IPS DF 6.9 (cell line): ENCODE data around the gene PLA2G4A.

Experiments used
- DNase-seq: peaks from one replicate; pipeline ENCODE4 v3.0.0-alpha.2; 2013; ENCODE audit warnings: low read depth, low spot score
- H3K27ac ChIP-seq: one replicate; pipeline ENCODE4 v1.5.1; 2013; ENCODE audit warnings: low read length, control low read depth
- H3K27me3 ChIP-seq: 2 replicates; pipeline ENCODE4 v1.6.1; 2013; ENCODE audit warnings: mild to moderate bottlenecking, low read length; ENCODE audit not compliant: control insufficient read depth, insufficient read depth
- H3K36me3 ChIP-seq: 2 replicates; pipeline ENCODE4 v1.6.1; 2013; ENCODE audit warnings: low read length; ENCODE audit not compliant: control insufficient read depth, insufficient read depth
- H3K4me1 ChIP-seq: 2 replicates; pipeline ENCODE4 v1.6.1; 2013; ENCODE audit warnings: low read length; ENCODE audit not compliant: control insufficient read depth, insufficient read depth
- H3K4me3 ChIP-seq: 2 replicates; pipeline ENCODE4 v1.5.1; 2013; ENCODE audit warnings: mild to moderate bottlenecking, low read length
- H3K9me3 ChIP-seq: 2 replicates; pipeline ENCODE4 v1.6.1; 2013; ENCODE audit warnings: low read length, inconsistent platforms; ENCODE audit not compliant: control insufficient read depth, insufficient read depth
- WGBS: extraction: QIAGEN DNeasy Blood & Tissue Kit; methylation state at CpG from one replicate; pipeline ENCODE4 v1.1.7; 2013; ENCODE audit warnings: mixed read lengths, missing lambda C conversion rate; ENCODE audit not compliant: insufficient read length, insufficient coverage; 5-methylcytosine and 5-hydroxymethylcytosine counted together

Gene PLA2G4A

GRCh38 chr1:186799689-186800054 lies 29.1 kb upstream of the PLA2G4A start:
- DNase-seq, result no peak

GRCh38 chr1:186802388-186802787 lies 26.4 kb upstream of the PLA2G4A start:
- no peaks in the 10 kb centered on the region for H3K4me1 ChIP-seq
- no peaks in the 10 kb centered on the region for H3K27me3 ChIP-seq
- no CpG with 5 or more reads among the region's 1 CpG for WGBS
- no peak overlapping the region for H3K4me3 ChIP-seq
- no peaks in the 10 kb centered on the region for H3K36me3 ChIP-seq
- H3K9me3 ChIP-seq, result no peaks in the 10 kb centered on the region
- DNase-seq, result no peak
- H3K27ac ChIP-seq, result no peak overlapping the region

More at GRCh38 chr1:186799689-186800054, 29.1 kb upstream of the PLA2G4A start:
- Histone ChIP-seq H3K4me1 (no peaks in the 10 kb centered on the region), H3K27me3 (no peaks in the 10 kb centered on the region), H3K9me3 (no peaks in the 10 kb centered on the region), H3K4me3 (no peak overlapping the region), H3K27ac (no peak overlapping the region), H3K36me3 (no peaks in the 10 kb centered on the region)

GRCh38 chr1:186804679-186805078 lies 24.1 kb upstream of the PLA2G4A start:
- Histone ChIP-seq H3K27ac (no peak overlapping the region), H3K4me3 (no peak overlapping the region), H3K36me3 (no peaks in the 10 kb centered on the region), H3K4me1 (no peaks in the 10 kb centered on the region), H3K27me3 (no peaks in the 10 kb centered on the region), H3K9me3 (no peaks in the 10 kb centered on the region)
- DNase-seq, result no peak
- WGBS, result no CpG with 5 or more reads among the region's 5 CpGs

- WGBS, result no CpG with 5 or more reads among the region's 3 CpGs
- H3K36me3 ChIP-seq, result no peaks in the 10 kb centered on the region
- H3K9me3 ChIP-seq, result no peaks in the 10 kb centered on the region
- peak; percentile 13 for DNase-seq
- no peaks in the 10 kb centered on the region for H3K4me1 ChIP-seq
- H3K27me3 ChIP-seq, result no peaks in the 10 kb centered on the region
- H3K27ac ChIP-seq, result no peak overlapping the region
- no peak overlapping the region for H3K4me3 ChIP-seq
Observed at GRCh38 chr1:186806477-186806876, 22.3 kb upstream of the PLA2G4A start.

- Histone ChIP-seq H3K27ac (no peak overlapping the region), H3K27me3 (no peaks in the 10 kb centered on the region), H3K4me3 (no peak overlapping the region), H3K9me3 (no peaks in the 10 kb centered on the region), H3K36me3 (no peaks in the 10 kb centered on the region), H3K4me1 (no peaks in the 10 kb centered on the region)
- DNase-seq, result no peak
- no CpG with 5 or more reads among the region's 4 CpGs for WGBS
Observed at GRCh38 chr1:186807163-186807562, 21.6 kb upstream of the PLA2G4A start.

GRCh38 chr1:186811892-186812291 lies 16.9 kb upstream of the PLA2G4A start:
- H3K4me3 ChIP-seq, result no peak overlapping the region
- no peaks in the 10 kb centered on the region for H3K9me3 ChIP-seq
- H3K36me3 ChIP-seq, result no peaks in the 10 kb centered on the region
- no peaks in the 10 kb centered on the region for H3K4me1 ChIP-seq
- DNase-seq, result no peak
- WGBS, result no CpG with 5 or more reads among the region's 1 CpG
- no peaks in the 10 kb centered on the region for H3K27me3 ChIP-seq
- H3K27ac ChIP-seq, result no peak overlapping the region

- DNase-seq, result no peak
- Histone ChIP-seq H3K27me3 (no peaks in the 10 kb centered on the region), H3K27ac (no peak overlapping the region), H3K9me3 (no peaks in the 10 kb centered on the region), H3K4me1 (no peaks in the 10 kb centered on the region), H3K36me3 (no peaks in the 10 kb centered on the region), H3K4me3 (no peak overlapping the region)
- no CpG with 5 or more reads among the region's 4 CpGs for WGBS
Observed at GRCh38 chr1:186812570-186812969, 16.2 kb upstream of the PLA2G4A start.

GRCh38 chr1:186813420-186813819 lies 15.3 kb upstream of the PLA2G4A start:
- no peak for DNase-seq
- no peaks in the 10 kb centered on the region for H3K9me3 ChIP-seq
- no peak overlapping the region for H3K4me3 ChIP-seq
- no peaks in the 10 kb centered on the region for H3K36me3 ChIP-seq
- no peaks in the 10 kb centered on the region for H3K27me3 ChIP-seq
- no peak overlapping the region for H3K27ac ChIP-seq
- no CpG with 5 or more reads among the region's 2 CpGs for WGBS
- no peaks in the 10 kb centered on the region for H3K4me1 ChIP-seq

GRCh38 chr1:186819126-186819525 lies 9.6 kb upstream of the PLA2G4A start:
- no peaks in the 10 kb centered on the region for H3K4me1 ChIP-seq
- no peak overlapping the region for H3K27ac ChIP-seq
- no peaks in the 10 kb centered on the region for H3K27me3 ChIP-seq
- no peaks in the 10 kb centered on the region for H3K36me3 ChIP-seq
- WGBS, result no CpG with 5 or more reads among the region's 3 CpGs
- no peaks in the 10 kb centered on the region for H3K9me3 ChIP-seq
- no peak for DNase-seq
- no peak overlapping the region for H3K4me3 ChIP-seq

- no peak for DNase-seq
- H3K36me3 ChIP-seq, result no peaks in the 10 kb centered on the region
- no peak overlapping the region for H3K27ac ChIP-seq
- H3K4me1 ChIP-seq, result no peaks in the 10 kb centered on the region
- H3K4me3 ChIP-seq, result no peak overlapping the region
- no CpG with 5 or more reads among the region's 2 CpGs for WGBS
- H3K27me3 ChIP-seq, result no peaks in the 10 kb centered on the region
- no peaks in the 10 kb centered on the region for H3K9me3 ChIP-seq
Observed at GRCh38 chr1:186819563-186819962, 9.2 kb upstream of the PLA2G4A start.

GRCh38 chr1:186829686-186830587 lies 1.2 kb downstream of the PLA2G4A start:
- WGBS, result no CpG with 5 or more reads among the region's 14 CpGs
- Histone ChIP-seq H3K36me3 (no peaks in the 10 kb centered on the region), H3K4me3 (no peak overlapping the region), H3K9me3 (no peaks in the 10 kb centered on the region), H3K27me3 (no peaks in the 10 kb centered on the region), H3K4me1 (no peaks in the 10 kb centered on the region), H3K27ac (no peak overlapping the region)
- DNase-seq, result no peak
